ENCODE measurements around the gene RPS6KA4.
"Not testable (repeated sequence)": the region's sequence is repeated elsewhere in the genome, so short reads cannot be mapped to it uniquely, and the experiment has no call there.

The RPS6KA4 gene

GRCh38 chr11:64358907-64359711 is at the start of gene RPS6KA4:
Gene RPS6KA4, plus strand, starts transcription at chr11:64359162. Its CDS starts 74 bp downstream, at chr11:64359236.
- no peak for TF ChIP-seq CTCF (IDR thresholded peaks at IDR 0.05; ENCODE audit: low read depth, low read length, missing control alignments)
- H3K4me3 ChIP-seq (ENCODE audit: low read depth, low read length), result peak within 1 kb of the TSS; percentile 83
- no peak for DNase-seq (ENCODE audit: low read depth)

DNA sequence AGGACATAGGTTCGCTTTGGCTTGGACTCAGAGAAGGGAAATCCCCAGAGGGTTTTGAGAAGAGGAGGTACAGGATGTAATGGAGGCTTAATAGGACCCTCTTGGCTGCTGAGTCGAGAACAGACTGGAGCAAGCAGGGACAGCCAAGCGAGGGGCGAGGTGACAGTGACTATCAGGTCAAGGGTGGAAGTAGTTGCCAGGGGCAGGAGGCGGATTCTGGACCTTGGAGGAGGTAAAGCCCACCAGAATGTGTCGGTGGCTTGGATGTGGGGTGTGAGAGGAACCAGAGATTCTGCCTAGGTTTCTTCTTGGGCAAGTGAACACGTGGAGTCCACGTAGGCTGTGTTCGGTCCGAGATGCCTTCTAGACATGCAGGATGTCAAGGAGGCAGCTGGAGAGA is 46.0 kb upstream of the RPS6KA4 start:
- H3K4me3 ChIP-seq (ENCODE audit: low read depth, low read length), result no peak overlapping the region
- TF ChIP-seq CTCF (IDR thresholded peaks at IDR 0.05; ENCODE audit: low read depth, low read length, missing control alignments), result no peak
- DNase-seq (ENCODE audit: low read depth), result no peak

DNA sequence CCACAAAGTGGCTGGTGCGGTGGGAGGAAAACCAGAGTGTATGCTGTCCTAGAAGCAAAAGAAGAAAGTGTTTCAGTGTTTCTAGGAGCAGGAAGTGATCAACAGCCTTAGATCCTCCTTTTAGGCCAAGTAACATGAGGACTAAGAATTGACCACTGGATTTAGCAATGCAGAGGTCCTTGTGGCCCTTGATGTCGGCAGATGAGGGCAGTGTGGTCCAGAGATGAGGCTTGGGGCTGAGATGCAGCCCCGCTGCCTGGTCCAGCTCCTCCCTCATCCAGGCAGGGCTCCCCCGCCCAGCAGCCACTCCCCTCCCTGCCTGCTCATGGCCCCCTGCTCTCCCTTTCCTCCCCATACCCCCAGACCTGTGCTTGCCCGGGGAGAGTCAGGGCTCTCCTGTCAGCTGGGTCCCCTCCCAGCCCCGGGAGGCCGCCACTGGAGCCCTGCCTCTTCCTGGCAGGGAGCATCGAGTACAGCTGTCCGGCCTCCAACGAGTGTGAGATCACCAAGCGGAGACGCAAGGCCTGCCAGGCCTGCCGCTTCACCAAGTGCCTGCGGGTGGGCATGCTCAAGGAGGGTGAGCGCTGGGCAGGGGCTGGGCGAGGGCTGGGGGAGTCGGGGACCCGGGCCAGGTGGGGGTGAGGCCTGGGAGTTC is 45.3 kb upstream of the RPS6KA4 start:
- DNase-seq (ENCODE audit: low read depth), result no peak
- no peak for TF ChIP-seq CTCF (IDR thresholded peaks at IDR 0.05; ENCODE audit: low read depth, low read length, missing control alignments)
- H3K4me3 ChIP-seq (ENCODE audit: low read depth, low read length), result no peak overlapping the region

DNA sequence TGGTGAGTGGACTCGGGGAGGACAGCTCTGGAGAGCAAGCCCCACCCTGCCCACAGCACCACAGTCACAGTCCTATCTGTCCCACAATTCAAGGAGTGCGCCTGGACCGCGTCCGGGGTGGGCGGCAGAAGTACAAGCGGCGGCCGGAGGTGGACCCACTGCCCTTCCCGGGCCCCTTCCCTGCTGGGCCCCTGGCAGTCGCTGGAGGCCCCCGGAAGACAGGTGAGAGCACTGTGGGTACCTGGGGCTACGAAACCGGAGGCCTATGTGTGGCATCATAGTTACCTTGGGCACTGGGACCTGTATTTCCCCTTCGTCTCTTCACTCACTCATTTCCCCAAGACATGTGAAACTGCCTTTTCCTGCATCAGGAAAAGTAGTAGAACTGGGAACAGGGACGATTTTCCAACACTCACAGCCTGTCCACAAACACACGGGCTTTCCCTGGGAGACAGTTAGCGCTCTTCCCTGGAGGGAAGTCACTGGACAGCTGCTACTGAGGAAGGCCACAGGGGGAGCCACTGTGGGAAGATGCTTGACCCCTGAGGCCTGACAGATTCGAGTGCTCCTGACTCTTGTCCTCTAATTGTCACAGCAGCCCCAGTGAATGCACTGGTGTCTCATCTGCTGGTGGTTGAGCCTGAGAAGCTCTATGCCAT is 44.7 kb upstream of the RPS6KA4 start:
- peak; percentile 13 for TF ChIP-seq CTCF (IDR thresholded peaks at IDR 0.05; ENCODE audit: low read depth, low read length, missing control alignments)
- no peak for DNase-seq (ENCODE audit: low read depth)
- no peak overlapping the region for H3K4me3 ChIP-seq (ENCODE audit: low read depth, low read length)

DNA sequence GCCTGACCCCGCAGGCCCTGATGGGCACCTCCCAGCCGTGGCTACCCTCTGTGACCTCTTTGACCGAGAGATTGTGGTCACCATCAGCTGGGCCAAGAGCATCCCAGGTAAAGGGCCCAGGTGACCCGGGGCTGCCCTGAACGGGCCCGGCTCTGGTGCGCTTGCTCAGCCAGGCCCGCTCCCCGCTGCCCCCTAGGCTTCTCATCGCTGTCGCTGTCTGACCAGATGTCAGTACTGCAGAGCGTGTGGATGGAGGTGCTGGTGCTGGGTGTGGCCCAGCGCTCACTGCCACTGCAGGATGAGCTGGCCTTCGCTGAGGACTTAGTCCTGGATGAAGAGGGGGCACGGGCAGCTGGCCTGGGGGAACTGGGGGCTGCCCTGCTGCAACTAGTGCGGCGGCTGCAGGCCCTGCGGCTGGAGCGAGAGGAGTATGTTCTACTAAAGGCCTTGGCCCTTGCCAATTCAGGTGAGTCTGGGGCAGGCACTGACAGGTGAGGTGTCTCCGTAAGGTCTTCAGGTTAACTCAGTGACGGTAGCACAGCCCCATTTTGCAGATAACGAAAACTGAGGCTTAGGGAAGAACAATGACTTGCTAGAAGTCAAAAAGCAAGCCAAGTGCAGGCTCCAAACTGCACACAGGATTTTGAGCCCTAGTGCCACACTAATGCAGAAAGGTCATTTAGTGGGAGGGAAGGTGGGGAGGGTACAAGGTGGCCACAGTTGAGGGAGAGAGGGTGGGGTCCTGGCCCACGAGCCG is 44.0 kb upstream of the RPS6KA4 start:
- no peak for TF ChIP-seq CTCF (IDR thresholded peaks at IDR 0.05; ENCODE audit: low read depth, low read length, missing control alignments)
- no peak overlapping the region for H3K4me3 ChIP-seq (ENCODE audit: low read depth, low read length)
- DNase-seq (ENCODE audit: low read depth), result no peak

DNA sequence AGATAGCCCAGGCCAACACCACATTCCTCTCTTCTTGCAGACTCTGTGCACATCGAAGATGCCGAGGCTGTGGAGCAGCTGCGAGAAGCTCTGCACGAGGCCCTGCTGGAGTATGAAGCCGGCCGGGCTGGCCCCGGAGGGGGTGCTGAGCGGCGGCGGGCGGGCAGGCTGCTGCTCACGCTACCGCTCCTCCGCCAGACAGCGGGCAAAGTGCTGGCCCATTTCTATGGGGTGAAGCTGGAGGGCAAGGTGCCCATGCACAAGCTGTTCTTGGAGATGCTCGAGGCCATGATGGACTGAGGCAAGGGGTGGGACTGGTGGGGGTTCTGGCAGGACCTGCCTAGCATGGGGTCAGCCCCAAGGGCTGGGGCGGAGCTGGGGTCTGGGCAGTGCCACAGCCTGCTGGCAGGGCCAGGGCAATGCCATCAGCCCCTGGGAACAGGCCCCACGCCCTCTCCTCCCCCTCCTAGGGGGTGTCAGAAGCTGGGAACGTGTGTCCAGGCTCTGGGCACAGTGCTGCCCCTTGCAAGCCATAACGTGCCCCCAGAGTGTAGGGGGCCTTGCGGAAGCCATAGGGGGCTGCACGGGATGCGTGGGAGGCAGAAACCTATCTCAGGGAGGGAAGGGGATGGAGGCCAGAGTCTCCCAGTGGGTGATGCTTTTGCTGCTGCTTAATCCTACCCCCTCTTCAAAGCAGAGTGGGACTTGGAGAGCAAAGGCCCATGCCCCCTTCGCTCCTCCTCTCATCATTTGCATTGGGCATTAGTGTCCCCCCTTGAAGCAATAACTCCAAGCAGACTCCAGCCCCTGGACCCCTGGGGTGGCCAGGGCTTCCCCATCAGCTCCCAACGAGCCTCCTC is 43.1 kb upstream of the RPS6KA4 start:
- H3K4me3 ChIP-seq (ENCODE audit: low read depth, low read length), result peak overlapping the region; percentile 91
- DNase-seq (ENCODE audit: low read depth), result not testable (repeated sequence)

Data from GM12864 (cell line).